Measurements from ENCODE around the gene IZUMO4.

GRCh38 chr19:2063824-2064223 is 32.9 kb upstream of the IZUMO4 start:
- no peak for TF ChIP-seq CTCF (IDR thresholded peaks at IDR 0.05)
- TF ChIP-seq EZH2 (IDR thresholded peaks at IDR 0.05), result no peak

Measured in neural progenitor cell (in vitro differentiated cells).